GM12865 (cell line): ENCODE measurements around the gene KRTAP5-7.
"Not testable (repeated sequence)": the region's sequence is repeated elsewhere in the genome, so short reads cannot be mapped to it uniquely, and the experiment has no call there.

Experiments
- DNase-seq: peaks from one replicate; pipeline ENCODE4 v3.0.0; 2010; ENCODE audit warnings: low read depth
- H3K4me3 ChIP-seq: 2 replicates; pipeline ENCODE4 v1.5.1; 2011; ENCODE audit warnings: mild to moderate bottlenecking, low read depth, low read length, control low read depth
- CTCF ChIP-seq: IDR thresholded peaks from 2 replicates; pipeline ENCODE4 v1.5.1; 2011; ENCODE audit warnings: low read length, control low read depth, low read depth, inconsistent platforms; ENCODE audit not compliant: insufficient read depth; ENCODE audit errors: missing control alignments

KRTAP5-7 gene

GRCh38 chr11:71562120-71562519 is 35.1 kb downstream of the KRTAP5-7 start:
- DNase-seq, result no peak
- no peak for TF ChIP-seq CTCF
- H3K4me3 ChIP-seq, result no peak overlapping the region

GRCh38 chr11:71563406-71563805 is 36.3 kb downstream of the KRTAP5-7 start:
- peak; percentile 74 for DNase-seq
- H3K4me3 ChIP-seq, result no peak overlapping the region
- TF ChIP-seq CTCF, result peak; percentile 67

DNA sequence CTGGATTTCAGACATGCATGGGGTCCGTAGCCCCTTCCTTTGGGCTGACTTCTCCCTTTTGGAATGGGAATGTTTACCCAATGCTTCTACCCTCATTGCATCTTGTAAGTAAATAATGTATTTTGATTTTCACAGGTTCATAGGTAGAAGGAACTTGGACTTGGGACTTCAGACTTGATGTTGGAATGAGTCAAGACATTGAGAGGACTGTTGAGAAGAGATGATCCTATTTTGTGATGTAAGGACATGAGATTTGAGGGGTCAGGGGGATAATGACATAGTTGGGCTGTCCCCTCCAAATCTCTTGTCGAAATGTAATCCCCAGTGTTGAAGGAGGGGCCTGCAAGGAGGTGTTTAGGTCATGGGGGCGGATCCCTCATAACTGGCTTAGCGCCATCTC is 37.4 kb downstream of the KRTAP5-7 start:
- DNase-seq, result no peak
- TF ChIP-seq CTCF, result no peak
- H3K4me3 ChIP-seq, result no peak overlapping the region

DNA sequence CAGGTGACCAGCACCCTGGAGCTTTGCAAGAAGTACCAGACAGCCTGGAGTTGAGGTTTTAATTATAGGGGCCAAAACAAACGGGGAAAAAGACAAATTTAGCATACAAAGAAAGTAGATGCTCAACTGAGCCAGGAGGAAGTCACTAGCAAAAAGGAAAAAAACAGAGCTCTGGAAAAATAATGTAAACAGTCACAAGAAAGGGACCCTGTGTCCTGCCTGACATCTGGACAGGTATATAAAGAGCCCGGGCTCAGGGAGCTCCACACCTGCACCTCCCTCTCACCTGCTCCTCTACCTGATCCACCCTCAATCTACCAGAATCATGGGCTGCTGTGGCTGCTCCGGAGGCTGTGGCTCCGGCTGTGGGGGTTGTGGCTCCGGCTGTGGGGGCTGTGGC is 38.2 kb downstream of the KRTAP5-7 start, which contains the start of gene KRTAP5-10:
Gene KRTAP5-10, plus strand, starts transcription at position 301 of the 400 bp plus-strand sequence. Its CDS starts 25 bp downstream, at position 326.
- H3K4me3 ChIP-seq, result no peak within 1 kb of the TSS
- DNase-seq, result no peak
- no peak for TF ChIP-seq CTCF

GRCh38 chr11:71566081-71566620 is 39.1 kb downstream of the KRTAP5-7 start:
- TF ChIP-seq CTCF, result no peak
- no peak for DNase-seq
- no peak overlapping the region for H3K4me3 ChIP-seq

DNA sequence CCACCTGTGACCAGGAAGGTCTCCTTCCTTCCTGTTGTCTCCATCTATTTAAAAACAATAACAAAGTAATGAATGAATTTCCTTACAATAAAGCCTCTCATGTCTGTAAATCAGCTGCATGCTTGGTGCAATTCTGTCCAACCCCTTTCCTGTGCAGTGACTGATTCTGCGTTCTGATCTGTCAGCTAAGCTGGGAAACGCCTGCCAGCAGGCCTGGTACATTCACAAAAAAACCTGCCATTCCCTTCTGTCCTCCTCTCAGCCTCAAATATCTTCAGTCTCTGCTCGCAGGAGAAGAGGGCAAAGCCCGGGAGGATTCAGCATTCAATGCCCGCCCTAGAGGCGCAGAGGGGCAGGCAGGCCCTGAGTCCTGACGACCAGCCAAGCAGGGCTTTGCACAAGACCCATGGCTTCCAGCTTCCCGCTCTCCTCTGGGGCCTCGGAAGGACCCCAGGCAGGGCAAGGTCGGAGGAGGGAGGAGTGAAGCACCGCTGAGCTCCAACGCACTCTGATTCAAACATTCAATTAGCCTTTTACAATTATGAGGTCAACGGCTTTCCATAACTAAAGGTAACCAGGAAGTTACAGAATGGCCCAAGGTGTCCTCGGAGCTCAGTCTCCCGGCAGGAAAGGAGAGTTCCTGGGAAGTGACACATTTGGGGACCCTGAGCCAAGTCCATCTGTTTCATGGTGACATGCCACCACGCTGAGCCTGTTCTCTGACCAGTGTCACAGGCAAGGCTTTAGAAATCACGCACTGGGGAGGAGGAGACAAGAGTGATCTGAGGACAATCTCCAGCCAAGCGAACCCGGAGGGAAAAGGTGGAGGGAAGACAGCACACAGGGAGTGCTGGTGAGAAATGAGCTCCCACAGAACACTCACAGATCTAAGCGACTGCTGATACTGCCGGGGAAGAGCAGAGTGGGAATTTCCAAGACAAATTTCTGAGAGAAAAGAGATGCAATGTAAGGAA is 39.8 kb downstream of the KRTAP5-7 start:
- not testable (repeated sequence) for DNase-seq, H3K4me3 ChIP-seq

- peak; percentile 28 for DNase-seq
- not testable (repeated sequence) for H3K4me3 ChIP-seq
Observed at GRCh38 chr11:71567633-71568032, 40.6 kb downstream of the KRTAP5-7 start.

GRCh38 chr11:71568704-71569349 is 41.8 kb downstream of the KRTAP5-7 start:
- no peak overlapping the region for H3K4me3 ChIP-seq
- TF ChIP-seq CTCF, result no peak
- DNase-seq, result no peak

GRCh38 chr11:71571101-71571850 is 44.2 kb downstream of the KRTAP5-7 start:
- not testable (repeated sequence) for DNase-seq, H3K4me3 ChIP-seq
